Astrocyte (in vitro differentiated cells and primary cell): ENCODE data around the gene RBFOX2. TPM values are rescaled to one million over a fixed set of nuclear protein-coding genes. Genes with fewer than 3 reads are reported as not detected.
A peak's percentile ranks its signal among the peaks of the same experiment; 100 is the strongest.

ENCODE experiments used
- DNase-seq: peaks from one replicate; pipeline ENCODE4 v3.0.0-alpha.2; 2010; ENCODE audit warnings: low read depth
- FAIRE-seq: peaks from 2 replicates; lab custom pipeline; 2011; peaks lifted over from hg19 to GRCh38; lab: Jason Lieb, UNC
- H2AFZ ChIP-seq: 2 replicates; pipeline ENCODE4 v1.6.0; 2012; ENCODE audit warnings: low read depth, low read length, inconsistent platforms
- H3K27ac ChIP-seq: 2 replicates; pipeline ENCODE4 v1.5.1; 2011; ENCODE audit warnings: low read depth, low read length, inconsistent platforms
- H3K27me3 ChIP-seq: 2 replicates; pipeline ENCODE4 v1.6.0; 2011; ENCODE audit warnings: low read length, inconsistent platforms; ENCODE audit not compliant: insufficient read depth
- H3K36me3 ChIP-seq: 2 replicates; pipeline ENCODE4 v1.5.1; 2011; ENCODE audit warnings: low read length, inconsistent platforms; ENCODE audit not compliant: insufficient read depth
- H3K4me1 ChIP-seq: 2 replicates; pipeline ENCODE4 v1.5.1; 2011; ENCODE audit warnings: low read length, inconsistent platforms; ENCODE audit not compliant: insufficient read depth
- H3K4me2 ChIP-seq: 2 replicates; pipeline ENCODE4 v1.6.0; 2012; ENCODE audit warnings: low read length, inconsistent platforms
- H3K4me3 ChIP-seq: 2 replicates; pipeline ENCODE4 v1.5.1; 2011; ENCODE audit warnings: low read depth, mild to moderate bottlenecking, low read length, inconsistent platforms; ENCODE audit not compliant: insufficient read depth
- H3K79me2 ChIP-seq: 2 replicates; pipeline ENCODE4 v1.6.0; 2012; ENCODE audit warnings: mild to moderate bottlenecking, low read length, inconsistent platforms; ENCODE audit not compliant: insufficient read depth
- H3K9ac ChIP-seq: 2 replicates; pipeline ENCODE4 v1.6.0; 2012; ENCODE audit warnings: mild to moderate bottlenecking, low read length, inconsistent platforms
- H3K9me3 ChIP-seq: 2 replicates; pipeline ENCODE4 v1.5.1; 2012; ENCODE audit warnings: low read depth, mild to moderate bottlenecking, low read length, inconsistent platforms; ENCODE audit not compliant: insufficient read depth
- H4K20me1 ChIP-seq: 2 replicates; pipeline ENCODE4 v1.6.0; 2012; ENCODE audit warnings: low read length, inconsistent platforms; ENCODE audit not compliant: insufficient read depth
- H3K27ac Mint-ChIP-seq: one replicate; pipeline ENCODE4 v1.8.0; 2021; ENCODE audit warnings: mild to moderate bottlenecking, mixed read lengths; ENCODE audit not compliant: unreplicated experiment
- H3K27me3 Mint-ChIP-seq: one replicate; pipeline ENCODE4 v1.8.0; 2021; ENCODE audit warnings: low read depth, mixed read lengths; ENCODE audit not compliant: unreplicated experiment
- H3K36me3 Mint-ChIP-seq: one replicate; pipeline ENCODE4 v1.8.0; 2021; ENCODE audit warnings: low read depth, mixed read lengths; ENCODE audit not compliant: unreplicated experiment
- H3K4me1 Mint-ChIP-seq: one replicate; pipeline ENCODE4 v1.8.0; 2021; ENCODE audit warnings: low read depth, mixed read lengths; ENCODE audit not compliant: unreplicated experiment
- H3K4me3 Mint-ChIP-seq: one replicate; pipeline ENCODE4 v1.8.0; 2021; ENCODE audit warnings: mild to moderate bottlenecking, moderate library complexity, mixed read lengths; ENCODE audit not compliant: unreplicated experiment
- H3K9me3 Mint-ChIP-seq: one replicate; pipeline ENCODE4 v1.8.0; 2021; ENCODE audit warnings: mild to moderate bottlenecking, mixed read lengths; ENCODE audit not compliant: unreplicated experiment
- EZH2 ChIP-seq: IDR thresholded peaks from 2 replicates; pipeline ENCODE4 v1.6.1; 2012; ENCODE audit warnings: mild to moderate bottlenecking, low read length, inconsistent platforms; ENCODE audit not compliant: insufficient read depth
- total RNA-seq: library from RNA; stranded (reverse); gene quantifications from 2 replicates; pipeline ENCODE4 v1.2.1, GENCODE V29; 2021
- TF ChIP-seq, protein P1 (sequence below): IDR thresholded peaks from 2 replicates; pipeline ENCODE4 v1.5.1; 2011; ENCODE audit warnings: low read depth, mild to moderate bottlenecking, inconsistent platforms, low read length, moderate library complexity; ENCODE audit not compliant: insufficient read depth

RBFOX2 gene
- total RNA-seq, 1 donor from 2014 or later = 169 TPM

DNA sequence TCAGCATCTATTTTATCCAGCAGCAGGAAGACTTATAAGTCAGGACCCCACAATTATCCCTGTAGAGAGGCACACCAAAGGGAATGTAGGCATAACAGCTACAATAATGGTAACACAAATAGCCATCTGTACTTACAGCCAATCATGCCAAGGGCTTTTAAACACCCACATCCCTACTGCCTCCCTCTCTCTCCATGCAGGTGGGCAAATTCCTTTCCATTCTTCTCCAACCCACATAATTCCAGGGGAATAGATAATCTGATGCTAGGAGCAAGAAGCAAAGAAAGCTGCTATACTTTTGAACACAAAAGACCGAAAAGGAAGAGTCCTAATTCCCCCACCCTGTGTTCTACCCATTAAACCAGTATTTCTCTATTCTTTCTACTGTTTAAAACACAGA lies 46.7 kb downstream of the RBFOX2 start:
- Mint-ChIP-seq H3K27me3 (no peaks in the 10 kb centered on the region), H3K4me1 (peaks cover 32% of the 10 kb centered on the region), H3K9me3 (peaks cover 2% of the 10 kb centered on the region), H3K27ac (no peak overlapping the region), H3K4me3 (no peak overlapping the region), H3K36me3 (peaks cover 5% of the 10 kb centered on the region)
- peaks cover 86% of the 10 kb centered on the region for H3K79me2 ChIP-seq
- DNase-seq (no peak), FAIRE-seq (peak; percentile 39)
- no peaks in the 10 kb centered on the region for H3K36me3 ChIP-seq
- no peak overlapping the region for H3K4me3 ChIP-seq
- H3K27me3 ChIP-seq = no peaks in the 10 kb centered on the region
- no peak overlapping the region for H2AFZ ChIP-seq
- H3K4me1 ChIP-seq = peaks cover 6% of the 10 kb centered on the region
- peaks cover 41% of the 10 kb centered on the region for H4K20me1 ChIP-seq
- H3K9me3 ChIP-seq = no peaks in the 10 kb centered on the region
- H3K9ac ChIP-seq = no peak overlapping the region
- no peak overlapping the region for H3K27ac ChIP-seq
- TF ChIP-seq, protein P1, sequence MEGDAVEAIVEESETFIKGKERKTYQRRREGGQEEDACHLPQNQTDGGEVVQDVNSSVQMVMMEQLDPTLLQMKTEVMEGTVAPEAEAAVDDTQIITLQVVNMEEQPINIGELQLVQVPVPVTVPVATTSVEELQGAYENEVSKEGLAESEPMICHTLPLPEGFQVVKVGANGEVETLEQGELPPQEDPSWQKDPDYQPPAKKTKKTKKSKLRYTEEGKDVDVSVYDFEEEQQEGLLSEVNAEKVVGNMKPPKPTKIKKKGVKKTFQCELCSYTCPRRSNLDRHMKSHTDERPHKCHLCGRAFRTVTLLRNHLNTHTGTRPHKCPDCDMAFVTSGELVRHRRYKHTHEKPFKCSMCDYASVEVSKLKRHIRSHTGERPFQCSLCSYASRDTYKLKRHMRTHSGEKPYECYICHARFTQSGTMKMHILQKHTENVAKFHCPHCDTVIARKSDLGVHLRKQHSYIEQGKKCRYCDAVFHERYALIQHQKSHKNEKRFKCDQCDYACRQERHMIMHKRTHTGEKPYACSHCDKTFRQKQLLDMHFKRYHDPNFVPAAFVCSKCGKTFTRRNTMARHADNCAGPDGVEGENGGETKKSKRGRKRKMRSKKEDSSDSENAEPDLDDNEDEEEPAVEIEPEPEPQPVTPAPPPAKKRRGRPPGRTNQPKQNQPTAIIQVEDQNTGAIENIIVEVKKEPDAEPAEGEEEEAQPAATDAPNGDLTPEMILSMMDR = no peak
- no peak for TF ChIP-seq EZH2
- no peak overlapping the region for H3K4me2 ChIP-seq

- no peak overlapping the region for H3K27ac ChIP-seq
Observed at GRCh38 chr22:35978889-35979288, 49.7 kb downstream of the RBFOX2 start.

DNA sequence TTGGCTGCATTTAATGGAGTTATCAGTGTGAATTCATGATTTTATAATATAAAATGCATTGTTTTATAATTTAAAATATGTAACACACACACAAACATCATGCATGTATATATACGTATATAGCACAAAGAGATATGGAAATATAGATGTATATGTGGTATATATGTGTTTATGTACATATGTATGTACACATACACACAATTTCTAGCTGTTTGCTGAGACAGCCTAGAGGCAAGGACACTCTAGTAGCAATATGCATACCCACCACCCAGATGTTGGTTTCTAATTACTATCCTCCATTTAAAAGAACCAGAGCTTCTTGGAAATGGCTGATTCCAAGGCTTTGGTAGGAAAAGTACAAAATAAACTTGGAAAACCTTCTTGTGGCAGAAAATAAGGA lies 50.4 kb downstream of the RBFOX2 start:
- Histone ChIP-seq H4K20me1 (peaks cover 8% of the 10 kb centered on the region), H3K4me3 (no peak overlapping the region), H3K4me1 (peaks cover 10% of the 10 kb centered on the region), H3K27ac (no peak overlapping the region), H3K9ac (no peak overlapping the region), H2AFZ (no peak overlapping the region), H3K36me3 (no peaks in the 10 kb centered on the region), H3K4me2 (no peak overlapping the region), H3K27me3 (no peaks in the 10 kb centered on the region), H3K79me2 (peaks cover 84% of the 10 kb centered on the region), H3K9me3 (no peaks in the 10 kb centered on the region)
- Mint-ChIP-seq H3K27ac (no peak overlapping the region), H3K9me3 (peaks cover 2% of the 10 kb centered on the region), H3K36me3 (no peaks in the 10 kb centered on the region), H3K4me3 (no peak overlapping the region), H3K4me1 (peaks cover 22% of the 10 kb centered on the region), H3K27me3 (no peaks in the 10 kb centered on the region)
- TF ChIP-seq, protein P1 = no peak
- no peak for TF ChIP-seq EZH2
- FAIRE-seq (no peak), DNase-seq (no peak)

More at GRCh38 chr22:35978889-35979288, 49.7 kb downstream of the RBFOX2 start:
- no peak overlapping the region for H3K9ac ChIP-seq
- H3K4me3 Mint-ChIP-seq = no peak overlapping the region
- H3K4me1 ChIP-seq = peaks cover 3% of the 10 kb centered on the region
- H3K4me1 Mint-ChIP-seq = peaks cover 22% of the 10 kb centered on the region
- peaks cover 83% of the 10 kb centered on the region for H3K79me2 ChIP-seq
- H3K4me3 ChIP-seq = no peak overlapping the region
- H3K27me3 ChIP-seq = no peaks in the 10 kb centered on the region
- H2AFZ ChIP-seq = no peak overlapping the region
- DNase-seq (no peak), FAIRE-seq (no peak)
- H3K27me3 Mint-ChIP-seq = no peaks in the 10 kb centered on the region
- no peak overlapping the region for H3K27ac Mint-ChIP-seq
- no peaks in the 10 kb centered on the region for H3K9me3 ChIP-seq
- H4K20me1 ChIP-seq = peaks cover 14% of the 10 kb centered on the region
- no peak for TF ChIP-seq EZH2
- TF ChIP-seq, protein P1 = no peak
- no peaks in the 10 kb centered on the region for H3K36me3 ChIP-seq
- H3K9me3 Mint-ChIP-seq = peaks cover 2% of the 10 kb centered on the region
- H3K36me3 Mint-ChIP-seq = no peaks in the 10 kb centered on the region
- no peak overlapping the region for H3K4me2 ChIP-seq
